IMR-90 (cell line): ENCODE results near the gene ARHGAP15.

Source experiments
- CEBPB ChIP-seq: IDR thresholded peaks from 2 replicates; pipeline ENCODE4 v1.6.1; 2012; ENCODE audit warnings: low read depth, low read length, improper control_type of control experiment
- MXI1 ChIP-seq: IDR thresholded peaks from 2 replicates; pipeline ENCODE4 v1.6.1; 2012; ENCODE audit warnings: low read depth, mild to moderate bottlenecking, low read length, moderate library complexity, borderline replicate concordance
- POLR2A ChIP-seq: IDR thresholded peaks from 2 replicates; pipeline ENCODE4 v1.6.1; 2012; ENCODE audit warnings: mild to moderate bottlenecking, low read depth, low read length
- RAD21 ChIP-seq: IDR thresholded peaks from 2 replicates; pipeline ENCODE4 v1.6.1; 2012; ENCODE audit warnings: low read length, improper control_type of control experiment
- SMC3 ChIP-seq: fragments of 150-350 bp; IDR thresholded peaks from 2 replicates; pipeline ENCODE4 v1.6.1; 2016; ENCODE audit warnings: low read depth, mild to moderate bottlenecking, antibody characterized with exemption, low read length, moderate library complexity
- TF ChIP-seq, protein P1 (sequence below): conservative IDR thresholded peaks from 2 replicates; pipeline ENCODE4 v1.5.1; 2012; ENCODE audit warnings: mild to moderate bottlenecking, low read depth, low read length, improper control_type of control experiment
- TF ChIP-seq, protein P2 (sequence below): fragments of 150-350 bp; IDR thresholded peaks from 2 replicates; pipeline ENCODE4 v1.6.1; 2016; ENCODE audit warnings: low read depth, mild to moderate bottlenecking, low read length, moderate library complexity, borderline replicate concordance
- TF ChIP-seq, protein P3 (sequence below): fragments of 150-350 bp; IDR thresholded peaks from 2 replicates; pipeline ENCODE4 v1.6.1; 2017; ENCODE audit warnings: mild to moderate bottlenecking, antibody characterized with exemption, low read length, low read depth

DNA sequence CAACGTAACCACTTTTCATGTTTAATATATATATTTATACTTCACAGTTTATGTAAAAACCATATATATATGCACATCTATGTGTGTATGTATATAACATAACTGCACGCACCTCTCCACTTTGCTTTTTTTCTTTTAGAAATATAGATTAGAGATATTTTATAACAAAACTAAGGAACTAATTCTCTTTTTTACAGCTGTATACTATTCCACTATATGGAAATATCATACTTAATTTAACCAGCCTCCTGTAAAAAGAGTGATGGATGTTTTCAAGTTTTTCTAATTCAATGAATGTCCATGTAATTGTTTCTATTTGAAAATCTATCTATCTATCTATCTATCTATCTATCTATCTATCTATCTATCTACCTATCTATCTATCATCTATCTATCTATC is 4.6 kb downstream of the ARHGAP15 start:
- TF ChIP-seq, protein P1, sequence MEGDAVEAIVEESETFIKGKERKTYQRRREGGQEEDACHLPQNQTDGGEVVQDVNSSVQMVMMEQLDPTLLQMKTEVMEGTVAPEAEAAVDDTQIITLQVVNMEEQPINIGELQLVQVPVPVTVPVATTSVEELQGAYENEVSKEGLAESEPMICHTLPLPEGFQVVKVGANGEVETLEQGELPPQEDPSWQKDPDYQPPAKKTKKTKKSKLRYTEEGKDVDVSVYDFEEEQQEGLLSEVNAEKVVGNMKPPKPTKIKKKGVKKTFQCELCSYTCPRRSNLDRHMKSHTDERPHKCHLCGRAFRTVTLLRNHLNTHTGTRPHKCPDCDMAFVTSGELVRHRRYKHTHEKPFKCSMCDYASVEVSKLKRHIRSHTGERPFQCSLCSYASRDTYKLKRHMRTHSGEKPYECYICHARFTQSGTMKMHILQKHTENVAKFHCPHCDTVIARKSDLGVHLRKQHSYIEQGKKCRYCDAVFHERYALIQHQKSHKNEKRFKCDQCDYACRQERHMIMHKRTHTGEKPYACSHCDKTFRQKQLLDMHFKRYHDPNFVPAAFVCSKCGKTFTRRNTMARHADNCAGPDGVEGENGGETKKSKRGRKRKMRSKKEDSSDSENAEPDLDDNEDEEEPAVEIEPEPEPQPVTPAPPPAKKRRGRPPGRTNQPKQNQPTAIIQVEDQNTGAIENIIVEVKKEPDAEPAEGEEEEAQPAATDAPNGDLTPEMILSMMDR, result no peak
- TF ChIP-seq, protein P2, sequence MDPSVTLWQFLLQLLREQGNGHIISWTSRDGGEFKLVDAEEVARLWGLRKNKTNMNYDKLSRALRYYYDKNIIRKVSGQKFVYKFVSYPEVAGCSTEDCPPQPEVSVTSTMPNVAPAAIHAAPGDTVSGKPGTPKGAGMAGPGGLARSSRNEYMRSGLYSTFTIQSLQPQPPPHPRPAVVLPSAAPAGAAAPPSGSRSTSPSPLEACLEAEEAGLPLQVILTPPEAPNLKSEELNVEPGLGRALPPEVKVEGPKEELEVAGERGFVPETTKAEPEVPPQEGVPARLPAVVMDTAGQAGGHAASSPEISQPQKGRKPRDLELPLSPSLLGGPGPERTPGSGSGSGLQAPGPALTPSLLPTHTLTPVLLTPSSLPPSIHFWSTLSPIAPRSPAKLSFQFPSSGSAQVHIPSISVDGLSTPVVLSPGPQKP, result no peak
- TF ChIP-seq POLR2A, result no peak
- TF ChIP-seq, protein P3, sequence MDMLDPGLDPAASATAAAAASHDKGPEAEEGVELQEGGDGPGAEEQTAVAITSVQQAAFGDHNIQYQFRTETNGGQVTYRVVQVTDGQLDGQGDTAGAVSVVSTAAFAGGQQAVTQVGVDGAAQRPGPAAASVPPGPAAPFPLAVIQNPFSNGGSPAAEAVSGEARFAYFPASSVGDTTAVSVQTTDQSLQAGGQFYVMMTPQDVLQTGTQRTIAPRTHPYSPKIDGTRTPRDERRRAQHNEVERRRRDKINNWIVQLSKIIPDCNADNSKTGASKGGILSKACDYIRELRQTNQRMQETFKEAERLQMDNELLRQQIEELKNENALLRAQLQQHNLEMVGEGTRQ, result no peak
- TF ChIP-seq CEBPB, result no peak
- TF ChIP-seq MXI1, result no peak
- TF ChIP-seq SMC3, result no peak
- TF ChIP-seq RAD21, result no peak
